GM18867 (cell line): ENCODE data around the gene SLC8A2.
"Not testable (repeated sequence)": the region's sequence is repeated elsewhere in the genome, so short reads cannot be mapped to it uniquely, and the experiment has no call there.

ENCODE experiments used
- ATAC-seq: cut with Tn5 transposase; IDR thresholded peaks from one replicate; pipeline ENCODE4 v1.9.1; 2021; ENCODE audit warnings: mild to moderate bottlenecking, moderate library complexity; ENCODE audit not compliant: unreplicated experiment

SLC8A2 gene

GRCh38 chr19:47415953-47416642 is 55.6 kb downstream of the SLC8A2 start:
- ATAC-seq = no peak

- no peak for ATAC-seq
These were observed 57.2 kb downstream of the SLC8A2 start for GRCh38 chr19:47414469-47414868.

- ATAC-seq = no peak
These were observed 57.8 kb downstream of the SLC8A2 start for GRCh38 chr19:47413941-47414340.

GRCh38 chr19:47411696-47412095 is 60.0 kb downstream of the SLC8A2 start:
- ATAC-seq = not testable (repeated sequence)

GRCh38 chr19:47411101-47411500 is 60.6 kb downstream of the SLC8A2 start:
- ATAC-seq = no peak

- no peak for ATAC-seq
These were observed 63.3 kb downstream of the SLC8A2 start for GRCh38 chr19:47408156-47408938.

GRCh38 chr19:47407417-47407774 is 64.3 kb downstream of the SLC8A2 start:
- no peak for ATAC-seq

GRCh38 chr19:47406711-47407416 is 64.8 kb downstream of the SLC8A2 start:
- no peak for ATAC-seq

GRCh38 chr19:47405854-47406417 is 65.8 kb downstream of the SLC8A2 start:
- ATAC-seq = no peak

- ATAC-seq = no peak
These were observed 66.5 kb downstream of the SLC8A2 start for GRCh38 chr19:47405197-47405550.

GRCh38 chr19:47404334-47405196 is 67.1 kb downstream of the SLC8A2 start:
- no peak for ATAC-seq

- no peak for ATAC-seq
These were observed 69.2 kb downstream of the SLC8A2 start for GRCh38 chr19:47402504-47402903.

GRCh38 chr19:47398707-47399597 is 72.7 kb downstream of the SLC8A2 start:
- no peak for ATAC-seq

GRCh38 chr19:47391510-47392223 is 80.0 kb downstream of the SLC8A2 start:
- ATAC-seq = no peak

GRCh38 chr19:47390533-47391488 is 80.9 kb downstream of the SLC8A2 start:
- no peak for ATAC-seq

GRCh38 chr19:47389150-47389556 is 82.5 kb downstream of the SLC8A2 start:
- ATAC-seq = no peak

- not testable (repeated sequence) for ATAC-seq
These were observed 83.0 kb downstream of the SLC8A2 start for GRCh38 chr19:47388721-47389120.

GRCh38 chr19:47387623-47388022 is 84.1 kb downstream of the SLC8A2 start:
- ATAC-seq = not testable (repeated sequence)
